ENCODE data around the gene DLEC1. TPM values are rescaled to one million over a fixed set of nuclear protein-coding genes. Genes with fewer than 3 reads are reported as not detected.

Gene DLEC1
- total RNA-seq, 1 donor from 2014 or later = 0.10 TPM

DNA sequence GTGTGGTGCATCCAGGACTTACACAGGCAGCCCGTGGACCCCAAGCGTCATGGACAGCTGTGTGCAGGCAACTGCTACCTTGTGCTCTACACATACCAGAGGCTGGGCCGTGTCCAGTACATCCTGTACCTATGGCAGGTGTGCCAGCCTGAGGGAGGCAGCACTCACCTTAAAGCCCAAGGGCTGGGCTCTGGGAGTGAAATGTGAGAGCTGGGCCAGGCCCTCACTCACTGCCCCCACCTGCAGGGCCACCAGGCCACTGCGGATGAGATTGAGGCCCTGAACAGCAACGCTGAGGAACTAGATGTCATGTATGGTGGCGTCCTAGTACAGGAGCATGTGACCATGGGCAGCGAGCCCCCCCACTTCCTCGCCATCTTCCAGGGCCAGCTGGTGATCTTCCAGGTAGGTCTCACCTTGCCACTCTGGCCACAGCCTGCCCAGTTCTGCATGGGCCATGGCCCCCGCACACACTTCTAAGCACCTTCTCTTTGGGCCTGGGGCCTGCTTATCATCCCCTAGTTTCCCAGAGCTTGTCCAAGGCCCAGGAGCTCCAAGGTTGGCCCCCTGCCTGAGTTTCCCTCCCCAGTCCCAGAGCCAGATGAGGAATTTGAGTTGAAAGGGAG, 37.4 kb upstream of the DLEC1 start:
- DNase-seq = no peak

DNA sequence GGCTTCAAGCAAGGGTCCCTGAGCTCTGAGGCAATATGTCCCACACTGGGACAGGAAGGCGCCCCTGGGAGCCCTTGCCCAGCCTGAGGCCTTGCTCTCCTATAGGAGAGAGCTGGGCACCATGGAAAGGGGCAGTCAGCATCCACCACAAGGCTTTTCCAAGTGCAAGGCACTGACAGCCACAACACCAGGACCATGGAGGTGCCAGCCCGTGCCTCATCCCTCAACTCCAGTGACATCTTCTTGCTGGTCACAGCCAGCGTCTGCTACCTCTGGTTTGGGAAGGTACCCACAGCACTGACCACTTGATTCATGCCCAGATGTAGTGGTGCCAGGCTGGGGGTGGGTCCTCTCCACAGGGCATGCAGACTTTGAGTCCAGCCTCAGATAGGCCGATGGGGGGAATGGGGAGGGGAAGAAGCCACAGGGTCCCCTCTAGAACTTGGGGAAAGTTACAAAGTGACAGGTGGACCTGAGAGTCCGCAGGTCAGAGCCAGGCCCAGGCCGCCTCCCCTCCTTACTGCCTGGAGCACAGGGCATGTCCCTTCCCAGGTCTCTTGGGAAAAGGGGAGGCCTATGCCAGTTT, 36.6 kb upstream of the DLEC1 start:
- no peak for DNase-seq

DNA sequence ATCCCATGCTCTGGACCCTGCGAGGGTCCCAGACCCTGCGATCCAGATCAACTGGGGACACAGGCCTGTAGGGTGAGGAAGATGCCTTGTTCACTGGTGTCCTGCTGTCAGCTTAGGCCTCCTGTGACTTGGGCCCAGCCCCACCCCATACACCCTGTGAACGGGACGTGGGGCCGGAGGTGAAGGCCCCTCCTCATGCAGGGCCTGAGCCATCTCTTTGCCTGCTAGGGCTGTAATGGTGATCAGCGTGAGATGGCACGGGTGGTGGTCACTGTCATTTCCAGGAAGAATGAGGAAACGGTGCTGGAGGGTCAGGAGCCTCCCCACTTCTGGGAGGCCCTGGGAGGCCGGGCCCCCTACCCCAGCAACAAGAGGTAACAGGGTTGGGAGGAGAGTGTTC, 36.1 kb upstream of the DLEC1 start:
- DNase-seq = no peak

DNA sequence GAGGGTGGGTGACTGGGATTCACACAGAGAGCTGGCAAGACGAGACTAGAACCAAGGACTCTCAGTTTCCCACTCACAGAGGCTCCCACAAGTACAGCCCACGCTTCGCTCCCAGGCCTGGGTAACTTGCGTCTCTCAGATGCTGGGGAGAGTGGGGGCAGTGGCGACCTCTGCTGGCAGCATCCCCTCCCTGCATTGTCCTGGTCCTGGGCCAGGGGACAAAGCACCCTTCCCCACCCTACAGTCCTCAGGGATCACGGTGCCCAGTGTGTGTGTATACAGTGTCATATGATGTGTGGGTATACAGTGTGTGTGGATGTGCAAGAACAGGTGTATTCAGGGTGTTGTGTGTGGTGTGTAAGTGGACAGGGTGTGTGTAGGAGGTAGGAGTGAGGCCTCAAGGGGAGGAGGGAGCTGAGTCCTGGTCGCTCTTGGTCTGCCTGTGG, 35.6 kb upstream of the DLEC1 start:
- peak; percentile 67 for DNase-seq

DNA sequence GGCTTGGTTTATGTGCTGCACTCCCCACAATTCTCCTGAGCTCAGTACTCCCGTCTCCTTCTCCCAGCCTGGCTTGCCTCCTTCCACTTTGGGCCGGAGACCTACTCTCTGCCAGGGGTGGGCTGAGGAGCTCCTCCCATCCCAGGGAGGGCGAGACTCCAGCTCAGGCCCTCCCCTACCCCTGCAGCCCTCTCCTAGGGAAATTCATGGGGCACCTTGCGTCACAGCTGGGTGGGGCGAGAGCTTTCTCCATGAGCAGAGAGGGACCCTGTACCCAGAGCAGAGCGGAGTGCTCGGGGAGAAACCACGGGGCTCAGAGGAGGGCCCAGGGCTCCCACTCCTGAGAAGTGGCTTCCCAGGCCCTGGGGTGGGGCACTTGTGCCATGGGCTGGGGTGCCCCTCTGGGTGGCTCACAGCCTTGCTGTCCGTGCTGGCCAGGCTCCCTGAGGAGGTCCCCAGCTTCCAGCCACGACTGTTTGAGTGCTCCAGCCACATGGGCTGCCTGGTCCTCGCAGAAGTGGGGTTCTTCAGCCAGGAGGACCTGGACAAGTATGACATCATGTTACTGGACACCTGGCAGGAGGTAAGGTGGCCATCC, 35.1 kb upstream of the DLEC1 start:
- no peak for DNase-seq

DNA sequence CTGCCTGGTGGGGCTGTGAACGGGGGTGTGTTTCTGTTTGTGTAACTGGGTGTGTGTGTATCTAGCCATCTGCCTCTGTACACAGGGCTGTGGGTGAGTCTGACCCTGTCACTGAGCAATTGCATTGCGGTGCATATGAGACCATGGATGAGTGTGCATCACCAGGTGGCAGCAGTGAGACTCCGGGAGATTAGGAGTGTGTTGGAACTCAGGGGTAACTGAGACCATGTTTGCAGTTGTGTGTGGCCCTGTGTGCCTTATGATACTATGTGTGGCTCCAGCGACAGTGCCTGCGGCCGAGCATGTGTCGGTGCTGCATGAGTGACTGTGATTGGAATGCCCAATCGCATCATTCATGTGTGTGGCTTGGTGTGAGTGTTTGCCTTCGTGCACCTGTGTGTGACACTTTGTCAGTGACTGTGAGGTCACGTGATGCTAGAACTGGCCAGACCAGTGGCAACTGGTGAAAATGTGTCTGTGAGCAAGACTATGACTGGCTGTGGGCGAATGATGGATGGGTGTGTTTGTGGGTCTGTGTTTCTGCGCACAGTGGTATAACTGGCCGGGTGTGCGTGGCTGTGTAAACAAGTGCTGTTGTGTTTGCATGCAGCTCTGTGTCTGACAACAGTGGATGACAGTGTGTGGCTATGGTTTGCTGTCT, 34.5 kb upstream of the DLEC1 start:
- peak; percentile 72 for DNase-seq

DNA sequence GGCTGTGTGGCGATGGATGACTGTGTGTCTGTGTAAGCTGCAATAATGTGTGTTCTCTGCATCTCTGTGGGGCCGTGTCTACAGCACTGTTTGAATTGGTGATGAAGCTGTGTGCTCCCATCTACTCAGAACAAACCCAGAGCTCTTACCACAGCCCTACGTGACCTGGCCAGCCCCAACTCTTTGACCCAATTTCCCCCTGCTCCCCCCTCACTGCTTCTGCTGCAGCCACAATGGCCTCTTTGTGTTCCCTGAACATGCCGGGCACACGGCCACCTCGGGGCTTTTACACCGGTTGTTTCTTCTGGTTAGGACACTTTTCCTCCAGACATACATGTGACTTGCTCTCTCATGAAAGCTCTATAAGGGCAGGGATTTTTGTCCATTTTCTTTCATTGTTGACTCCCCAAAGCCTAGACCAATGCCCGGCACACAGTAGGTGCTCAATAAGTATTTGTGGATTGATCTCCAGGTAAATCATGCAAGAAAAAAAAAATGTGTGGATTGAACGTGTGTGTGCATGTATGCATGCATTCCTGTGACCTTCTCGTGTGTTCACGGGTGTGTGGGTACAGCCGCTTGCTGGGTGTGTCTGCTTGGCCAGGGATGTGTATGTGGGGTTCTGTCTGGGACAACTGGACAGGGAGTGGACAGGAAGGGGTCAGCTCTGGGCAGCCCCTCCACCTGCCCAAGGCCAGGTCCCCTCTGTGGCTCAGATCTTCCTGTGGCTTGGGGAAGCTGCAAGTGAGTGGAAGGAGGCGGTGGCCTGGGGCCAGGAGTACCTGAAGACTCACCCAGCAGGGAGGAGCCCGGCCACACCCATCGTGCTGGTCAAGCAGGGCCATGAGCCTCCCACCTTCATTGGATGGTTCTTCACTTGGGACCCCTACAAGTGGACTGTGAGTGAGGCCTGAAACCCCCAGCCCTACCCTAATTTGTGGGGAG, 33.7 kb upstream of the DLEC1 start:
- peak; percentile 66 for DNase-seq

DNA sequence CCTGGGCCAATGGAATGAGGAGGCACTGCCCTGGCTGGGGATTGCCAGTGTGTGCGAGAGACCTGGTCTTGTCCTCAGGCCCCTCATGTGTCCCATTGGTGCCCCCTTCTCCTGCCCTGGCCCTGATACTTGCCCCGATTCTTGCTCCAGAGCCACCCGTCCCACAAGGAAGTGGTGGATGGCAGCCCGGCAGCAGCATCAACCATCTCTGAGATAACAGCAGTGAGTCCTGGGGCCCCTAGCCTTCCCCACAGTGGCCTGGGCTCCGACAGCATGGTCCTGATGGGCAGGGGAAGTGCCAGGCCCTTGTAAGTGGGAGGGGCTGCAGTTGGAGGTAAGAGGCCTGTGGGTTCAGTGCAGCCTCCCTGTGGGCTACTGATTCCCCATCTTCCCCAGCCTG, 33.0 kb upstream of the DLEC1 start:
- no peak for DNase-seq

DNA sequence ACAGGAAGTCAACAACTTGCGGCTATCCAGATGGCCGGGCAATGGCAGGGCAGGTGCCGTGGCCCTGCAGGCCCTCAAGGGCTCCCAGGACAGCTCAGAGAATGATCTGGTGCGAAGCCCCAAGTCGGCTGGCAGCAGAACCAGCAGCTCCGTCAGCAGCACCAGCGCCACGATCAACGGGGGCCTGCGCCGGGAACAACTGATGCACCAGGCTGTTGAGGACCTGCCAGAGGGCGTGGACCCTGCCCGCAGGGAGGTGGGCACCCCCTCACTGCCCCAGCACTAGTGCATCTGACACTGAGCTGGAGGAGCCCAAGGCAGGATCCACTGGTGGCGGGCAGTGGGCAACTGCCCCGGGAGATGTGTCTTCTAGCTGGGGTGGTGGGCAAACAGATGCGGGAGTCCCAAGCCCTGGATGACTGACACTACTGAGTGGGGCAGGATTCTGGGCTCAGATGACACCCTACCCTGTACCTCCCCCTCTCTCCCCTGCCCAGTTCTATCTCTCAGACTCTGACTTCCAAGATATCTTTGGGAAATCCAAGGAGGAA, 32.5 kb upstream of the DLEC1 start:
- no peak for DNase-seq

DNA sequence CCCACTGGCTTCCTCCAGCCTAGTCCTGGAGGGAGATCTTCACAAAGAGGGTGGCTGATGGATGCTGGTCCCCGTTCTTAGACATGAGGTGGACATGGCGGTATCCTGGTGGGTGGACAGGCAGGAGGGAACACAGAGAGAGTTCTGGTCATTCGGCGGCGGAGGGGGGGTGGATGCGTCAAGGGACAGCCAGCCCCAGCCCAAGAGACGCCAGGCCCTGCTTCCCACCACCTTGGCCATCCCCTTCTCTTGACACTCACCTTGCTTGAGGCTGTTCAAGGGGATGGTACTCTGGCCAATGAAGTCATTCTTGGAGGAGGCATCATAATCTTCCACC, 31.3 kb upstream of the DLEC1 start:
- no peak for DNase-seq

DNA sequence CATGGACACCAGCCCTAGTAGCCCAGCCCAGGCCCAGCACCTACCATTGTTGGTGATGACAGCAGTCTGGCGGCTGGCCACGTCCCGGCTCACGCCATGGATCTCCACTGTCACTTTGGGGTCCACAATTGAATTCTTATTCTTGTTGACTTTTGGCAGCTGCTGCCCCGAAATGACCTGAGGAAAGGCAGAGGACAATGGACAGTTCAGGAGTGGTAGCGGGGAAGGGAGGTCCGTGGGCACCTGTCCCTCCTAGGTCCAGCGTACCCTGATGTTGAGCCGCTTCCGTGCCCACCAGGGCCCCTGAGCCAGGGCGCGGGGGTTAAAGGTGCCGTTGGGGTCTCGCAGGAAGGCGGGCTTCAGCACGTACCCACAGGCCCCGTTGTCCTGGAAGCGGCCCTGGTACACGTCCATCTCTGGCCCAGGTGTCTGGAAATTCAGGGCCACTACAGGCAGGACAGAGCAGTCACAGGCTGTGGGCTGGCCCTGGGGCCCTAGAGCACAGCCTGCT, 30.8 kb upstream of the DLEC1 start:
- DNase-seq = no peak

DNA sequence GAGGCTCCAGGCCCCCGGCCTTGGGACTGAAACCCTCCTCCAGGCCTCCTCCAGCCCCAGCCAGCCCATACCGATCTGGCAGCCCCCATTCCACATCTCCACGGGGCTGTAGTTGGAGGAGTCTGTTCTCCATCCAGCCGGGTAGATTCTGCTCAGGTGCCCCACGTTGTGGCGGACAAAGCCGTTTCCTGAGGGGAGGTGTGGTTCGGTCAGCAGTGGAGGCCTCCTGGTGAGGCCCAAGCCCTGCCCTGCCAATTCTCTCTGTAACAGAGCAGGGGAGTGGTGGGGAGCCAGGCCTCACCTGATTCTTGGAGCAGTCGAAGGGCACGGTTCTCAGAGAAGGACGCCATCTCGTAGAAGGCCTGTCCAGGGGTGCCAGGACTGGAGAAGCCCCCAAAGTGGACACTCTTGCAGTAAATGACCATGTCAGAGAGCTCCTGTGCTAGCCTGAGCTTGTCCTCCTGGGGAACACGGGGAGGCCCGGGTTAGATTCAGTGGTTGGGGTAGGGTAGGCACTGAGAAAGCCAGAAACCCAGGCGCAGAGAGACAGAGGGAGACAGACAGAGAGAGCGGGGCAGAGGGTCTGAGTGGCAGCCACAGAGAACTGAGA, 29.9 kb upstream of the DLEC1 start:
- no peak for DNase-seq

DNA sequence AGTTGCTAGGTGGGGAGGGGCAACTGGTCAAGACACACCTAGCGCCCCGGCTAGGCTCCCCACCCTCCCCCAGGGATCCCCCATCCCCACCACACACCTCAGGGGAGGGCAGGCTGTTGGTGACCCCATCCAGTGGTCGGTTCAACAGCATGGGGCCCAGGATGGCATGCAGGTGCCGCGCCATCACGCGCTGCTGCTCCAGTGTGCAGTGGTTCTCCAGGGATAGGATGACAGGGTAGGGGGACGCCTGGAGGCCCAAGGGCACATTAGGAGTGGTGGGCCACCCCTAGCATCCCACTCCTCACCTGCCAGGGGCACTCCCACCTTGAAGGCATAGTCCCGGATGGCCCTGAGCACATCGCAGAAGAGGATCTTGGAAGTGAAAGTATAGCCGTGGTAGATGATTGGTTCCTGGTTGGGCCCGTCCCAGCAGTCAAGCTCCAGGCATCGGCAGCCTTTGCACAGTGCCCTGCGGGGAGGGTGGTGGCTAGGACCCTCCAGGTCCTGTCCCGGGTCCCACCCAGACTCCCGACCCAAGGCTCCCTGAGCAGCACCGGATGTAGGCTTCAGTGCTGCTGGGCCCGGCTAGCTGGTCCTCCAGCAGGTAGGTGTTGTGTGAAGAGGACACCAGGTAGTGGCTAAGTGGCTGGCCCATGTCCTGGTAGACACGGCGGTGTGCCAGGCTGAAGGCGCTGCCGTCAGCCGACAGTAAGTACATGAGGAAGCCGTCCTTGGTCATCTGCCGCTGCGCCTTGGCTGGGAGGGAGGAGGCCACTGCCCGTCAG, 29.0 kb upstream of the DLEC1 start:
- DNase-seq = no peak

DNA sequence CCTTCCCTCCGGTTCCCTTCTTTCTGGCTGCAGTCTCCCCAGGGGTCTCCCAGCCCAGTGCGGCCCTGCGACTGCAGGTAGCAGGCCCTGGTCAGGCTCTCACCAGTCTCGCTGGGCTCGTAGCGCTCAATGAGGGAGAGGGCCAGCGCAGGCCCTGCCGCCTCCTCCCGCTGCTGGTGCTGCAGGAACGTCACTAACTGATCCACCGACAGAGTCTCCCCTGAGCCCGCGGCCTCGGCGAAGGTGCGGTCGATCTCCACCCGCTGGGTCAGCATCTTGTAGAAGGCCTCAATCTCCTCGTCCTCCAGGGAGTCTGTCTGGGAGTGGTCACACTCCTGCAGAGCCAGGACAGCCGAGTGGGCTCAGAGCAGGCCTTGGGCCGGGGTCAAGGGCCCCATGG, 27.9 kb upstream of the DLEC1 start:
- DNase-seq = no peak

DNA sequence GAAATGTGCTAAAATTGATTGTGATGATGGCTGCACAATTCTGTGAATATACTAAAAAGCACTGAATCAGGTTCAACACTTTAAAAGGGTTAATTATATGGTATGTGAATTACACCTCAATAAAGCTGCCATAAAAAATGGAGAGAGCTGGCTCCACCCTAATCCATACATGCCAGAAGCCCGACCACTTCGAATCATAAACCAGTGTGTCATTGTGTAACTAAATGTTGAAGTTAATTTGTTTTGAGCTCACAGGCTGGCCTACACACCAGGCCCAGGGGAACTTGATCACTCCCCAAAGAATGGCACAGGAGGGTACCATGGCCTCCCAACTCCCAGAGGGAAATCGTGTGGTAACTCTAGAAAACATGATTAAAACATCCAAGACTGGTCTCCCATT, 23.5 kb upstream of the DLEC1 start:
- no peak for DNase-seq

DNA sequence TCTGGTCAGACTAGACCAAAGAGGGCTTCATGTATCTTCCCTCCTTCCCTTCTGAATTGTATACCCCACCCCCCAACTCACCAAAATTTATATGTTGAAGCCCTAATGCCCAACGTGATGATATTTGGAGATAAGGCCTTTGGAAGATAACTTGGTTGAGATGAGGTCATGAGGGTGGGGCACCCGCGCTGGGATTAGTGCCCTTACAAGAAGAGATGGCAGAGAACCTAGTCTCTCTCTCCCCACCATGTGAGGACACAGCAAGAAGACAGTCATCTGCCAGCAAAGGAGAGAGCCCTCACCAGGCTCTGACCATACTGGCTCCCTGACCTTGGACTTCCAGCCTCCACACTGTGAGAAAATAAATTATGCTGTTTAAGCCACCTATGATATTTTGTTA, 23.0 kb upstream of the DLEC1 start:
- no peak for DNase-seq

DNA sequence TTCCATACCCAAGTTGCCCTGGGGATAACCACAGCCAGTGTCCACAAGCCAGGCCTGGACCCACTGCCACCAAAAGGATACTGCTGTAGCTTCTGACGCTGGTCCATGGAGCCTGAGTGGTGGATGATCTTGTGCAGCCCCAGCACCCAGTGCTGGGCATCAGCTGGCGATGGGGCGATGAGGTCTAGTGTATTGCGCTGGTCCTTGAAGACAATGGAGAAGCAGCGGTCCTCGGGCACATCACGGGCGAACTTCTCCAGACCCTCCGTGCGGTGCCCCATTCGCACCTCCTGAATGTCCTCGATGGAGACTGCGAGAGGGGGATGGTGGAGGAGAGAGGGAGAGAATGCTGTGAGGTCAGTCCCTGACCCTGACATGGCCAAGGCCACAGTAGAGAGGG, 22.6 kb upstream of the DLEC1 start:
- DNase-seq = no peak

DNA sequence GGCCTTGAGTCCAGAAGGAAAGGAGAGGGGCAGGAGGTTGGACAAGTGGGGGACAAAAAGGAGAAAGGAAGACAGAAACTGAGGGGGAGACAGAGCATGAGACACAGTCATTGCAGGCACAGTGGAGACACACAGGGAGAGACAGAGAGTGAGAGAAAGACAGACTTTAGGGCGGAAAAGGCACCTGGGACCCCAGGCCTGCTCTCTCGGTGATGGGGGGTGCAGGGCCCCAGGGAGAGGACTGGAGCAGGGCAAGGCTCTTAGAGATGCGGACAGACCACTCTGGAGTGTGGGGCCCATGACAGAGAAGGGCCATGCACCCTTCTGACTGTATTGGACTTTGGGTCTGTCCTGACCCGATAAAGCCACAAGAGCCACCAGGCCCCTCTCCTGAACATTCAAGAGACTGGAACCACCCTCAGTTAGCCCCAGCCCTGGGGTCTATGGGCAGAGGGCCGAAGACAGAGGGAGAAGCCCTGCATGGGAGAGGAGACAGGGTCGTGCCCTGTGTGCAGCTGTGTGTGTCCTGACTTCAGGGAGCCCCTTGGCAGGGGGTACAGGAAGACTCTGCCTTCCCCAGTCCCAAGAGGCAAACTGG, 22.1 kb upstream of the DLEC1 start:
- DNase-seq = no peak

DNA sequence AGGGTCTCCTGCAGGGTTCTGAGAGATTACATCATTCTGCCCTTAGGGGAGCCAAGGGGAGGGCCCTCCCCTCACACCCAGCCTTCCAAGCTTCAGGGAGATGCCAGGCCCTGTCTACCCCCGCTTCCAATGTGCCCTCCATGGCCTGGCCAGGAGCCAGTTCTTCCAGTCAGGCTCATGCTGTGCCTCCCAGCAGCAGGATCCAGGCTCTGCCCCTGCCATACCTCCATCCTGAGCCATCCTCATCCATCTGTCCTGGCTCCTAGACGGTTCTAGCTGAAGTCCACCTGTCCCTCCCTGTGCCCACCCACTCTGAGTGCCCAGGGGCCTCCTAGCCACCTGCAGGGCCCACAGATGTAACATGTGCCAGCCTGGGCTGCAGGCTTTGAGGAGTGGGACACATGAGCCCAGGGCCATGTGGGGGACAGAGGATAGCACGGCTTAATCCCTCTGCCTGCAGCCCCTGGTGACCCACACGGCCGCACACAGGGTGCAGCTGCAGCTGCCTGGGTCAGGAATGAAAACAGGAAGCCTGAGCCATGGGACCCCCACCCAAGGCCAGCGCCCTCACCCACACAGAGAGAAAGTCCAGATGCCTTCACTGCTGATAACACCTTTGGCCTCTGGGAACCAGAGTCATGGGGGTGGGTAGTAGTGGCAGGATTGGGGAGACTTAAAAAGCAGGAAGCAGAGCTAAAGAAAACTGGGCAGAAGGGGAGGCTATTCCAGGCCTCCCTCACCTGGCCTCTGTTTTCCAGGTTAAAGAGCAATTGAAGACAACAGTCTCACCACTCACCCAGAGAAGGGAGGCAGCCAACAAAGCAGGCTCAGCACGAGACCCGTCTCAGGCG, 21.3 kb upstream of the DLEC1 start:
- DNase-seq = no peak

All from tongue (tissue), 2 donors.